PC-3 (cell line): ENCODE results near the gene ZNF106. TPM values are rescaled to one million over a fixed set of nuclear protein-coding genes. Genes with fewer than 3 reads are reported as not detected.

Experiments used
- ATAC-seq: fragments of 200-7000 bp; cut with Tn5 transposase; 2 replicates; pipeline ENCODE4 v1.9.1; 2020; ENCODE audit warnings: mild to moderate bottlenecking, moderate library complexity
- BruUV-seq: library from RNA; stranded (reverse); fragments of 400-500 nt; replicated peaks from 2 replicates; lab custom pipeline; 2021; lab: Mats Ljungman, UMichigan
- CTCF ChIA-PET: fragments of 300-600 bp; sonication (Branson Sonifier 250); formaldehyde crosslinking; loops from one replicate; lab custom pipeline; 2022; ENCODE audit warnings: antibody characterized with exemption; lab: Charles Lee
- POLR2A ChIA-PET: fragments of 300-600 bp; sonication (Branson Sonifier 250); formaldehyde crosslinking; loops from one replicate; lab custom pipeline; 2022; ENCODE audit warnings: antibody characterized with exemption; ENCODE audit not compliant: unreplicated experiment; lab: Charles Lee
- DNase-seq: peaks from one replicate; pipeline ENCODE4 v3.0.0-alpha.2; 2015
- H2AFZ ChIP-seq: fragments of 300-600 bp; sonication (generic); 2 replicates; pipeline ENCODE4 v1.6.0; 2016; ENCODE audit warnings: antibody characterized with exemption, low read length
- H3F3A ChIP-seq: fragments of 300-600 bp; sonication (generic); one replicate; pipeline ENCODE4 v1.6.0; 2017; ENCODE audit warnings: antibody characterized with exemption, low read length, control low read depth, mild to moderate bottlenecking; ENCODE audit not compliant: unreplicated experiment
- H3K27ac ChIP-seq: fragments of 300-600 bp; sonication (generic); 2 replicates; pipeline ENCODE4 v1.5.1; 2016; ENCODE audit warnings: mild to moderate bottlenecking, low read length
- H3K27me3 ChIP-seq: fragments of 300-600 bp; sonication (generic); 2 replicates; pipeline ENCODE4 v1.6.1; 2016; ENCODE audit warnings: low read length, mixed read lengths
- H3K36me3 ChIP-seq: fragments of 300-600 bp; sonication (generic); 2 replicates; pipeline ENCODE4 v1.6.1; 2016; ENCODE audit warnings: low read depth, mixed run types, low read length, mixed read lengths
- H3K4me1 ChIP-seq: fragments of 300-600 bp; sonication (generic); 2 replicates; pipeline ENCODE4 v1.5.1; 2016; ENCODE audit warnings: low read length; ENCODE audit not compliant: insufficient read depth
- H3K4me2 ChIP-seq: fragments of 300-600 bp; sonication (generic); 2 replicates; pipeline ENCODE4 v1.6.0; 2016; ENCODE audit warnings: low read length
- H3K4me3 ChIP-seq: fragments of 300-600 bp; sonication (generic); 2 replicates; pipeline ENCODE4 v1.5.1; 2016; ENCODE audit warnings: mild to moderate bottlenecking, low read length, mixed read lengths
- H3K79me2 ChIP-seq: fragments of 300-600 bp; sonication (generic); 2 replicates; pipeline ENCODE4 v1.6.1; 2017; ENCODE audit warnings: low read length, mixed read lengths
- H3K9ac ChIP-seq: fragments of 300-600 bp; sonication (generic); 2 replicates; pipeline ENCODE4 v1.6.0; 2016; ENCODE audit warnings: mild to moderate bottlenecking, low read length
- H3K9me2 ChIP-seq: fragments of 300-600 bp; sonication (generic); replicated peaks from 2 replicates; pipeline ENCODE4 v1.6.1; 2016; ENCODE audit warnings: mixed run types, low read length, mixed read lengths
- H3K9me3 ChIP-seq: fragments of 300-600 bp; sonication (generic); 2 replicates; pipeline ENCODE4 v1.6.1; 2016; ENCODE audit warnings: low read length, mixed read lengths
- H4K20me1 ChIP-seq: fragments of 300-600 bp; sonication (generic); 2 replicates; pipeline ENCODE4 v1.6.1; 2016; ENCODE audit warnings: low read length, mixed read lengths
- EZH2 ChIP-seq: fragments of 300-600 bp; sonication (generic); IDR thresholded peaks from one replicate; pipeline ENCODE4 v1.6.1; 2017; ENCODE audit warnings: antibody characterized with exemption, mild to moderate bottlenecking, low read length; ENCODE audit not compliant: unreplicated experiment
- EZH2phosphoT487 ChIP-seq: fragments of 300-600 bp; sonication (generic); IDR thresholded peaks from 2 replicates; pipeline ENCODE4 v1.6.1; 2018; ENCODE audit warnings: mild to moderate bottlenecking, antibody characterized with exemption, low read length, borderline replicate concordance
- intact Hi-C: fragments of 100-400 bp; cut with micrococcal nuclease; formaldehyde crosslinking; loops from 2 replicates; pipeline ENCODE4 v1.9.0; 2023
- total RNA-seq: library from RNA; depleted of rRNA; stranded (reverse); fragments of >200 nt; gene quantifications from 2 replicates; pipeline ENCODE4 v1.2.3, GENCODE V29; 2014
- TF ChIP-seq, protein P1 (sequence below): fragments of 300-600 bp; sonication (generic); conservative IDR thresholded peaks from 2 replicates; pipeline ENCODE4 v1.5.1; 2017; ENCODE audit warnings: antibody characterized with exemption, low read depth, mild to moderate bottlenecking, low read length

The ZNF106 gene
- total RNA-seq, 1 experiment from 2014 or later: 25.6 TPM

DNA sequence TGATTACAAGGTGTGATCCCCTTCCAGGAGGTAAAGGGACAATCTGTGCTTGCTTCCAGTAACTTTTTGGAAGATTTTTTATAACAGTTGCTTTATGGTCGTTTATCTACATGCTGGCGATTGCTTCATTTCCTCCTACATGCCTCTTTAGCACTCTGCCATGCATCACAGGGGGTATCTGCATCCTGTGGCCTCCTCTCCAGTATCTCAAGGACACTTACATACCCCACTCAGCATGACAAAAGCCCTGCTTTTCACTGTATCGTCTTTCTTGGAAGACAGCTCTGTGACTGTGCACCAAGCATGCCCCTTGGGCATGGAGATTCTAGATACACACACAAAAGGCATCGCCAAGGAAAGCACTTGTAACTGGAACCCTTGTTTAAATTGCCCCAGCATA is 106.3 kb downstream of the ZNF106 start:
- ATAC-seq: no peak
- Histone ChIP-seq H3K4me3 (no peak overlapping the region), H3K9me2 (no peaks in the 10 kb centered on the region), H3K4me1 (no peaks in the 10 kb centered on the region), H3K27ac (no peak overlapping the region), H3F3A (no peaks in the 10 kb centered on the region), H4K20me1 (no peaks in the 10 kb centered on the region), H3K9ac (no peak overlapping the region), H3K9me3 (no peaks in the 10 kb centered on the region), H3K27me3 (no peaks in the 10 kb centered on the region), H2AFZ (no peak overlapping the region), H3K4me2 (no peak overlapping the region), H3K79me2 (no peaks in the 10 kb centered on the region), H3K36me3 (no peaks in the 10 kb centered on the region)
- BruUV-seq: no TSS peak
- intact Hi-C loops: no loop called here
- no peak for DNase-seq
- ChIA-PET POLR2A (no interaction called here), CTCF (interaction anchor here (0.5 to 0.6 kb wide), 2 partner anchors 10 to 14 kb away, joined by 4 to 13 read pairs; no protein-coding TSS in a partner anchor)
- TF ChIP-seq EZH2 (no peak), EZH2phosphoT487 (no peak)
- TF ChIP-seq, protein P1, sequence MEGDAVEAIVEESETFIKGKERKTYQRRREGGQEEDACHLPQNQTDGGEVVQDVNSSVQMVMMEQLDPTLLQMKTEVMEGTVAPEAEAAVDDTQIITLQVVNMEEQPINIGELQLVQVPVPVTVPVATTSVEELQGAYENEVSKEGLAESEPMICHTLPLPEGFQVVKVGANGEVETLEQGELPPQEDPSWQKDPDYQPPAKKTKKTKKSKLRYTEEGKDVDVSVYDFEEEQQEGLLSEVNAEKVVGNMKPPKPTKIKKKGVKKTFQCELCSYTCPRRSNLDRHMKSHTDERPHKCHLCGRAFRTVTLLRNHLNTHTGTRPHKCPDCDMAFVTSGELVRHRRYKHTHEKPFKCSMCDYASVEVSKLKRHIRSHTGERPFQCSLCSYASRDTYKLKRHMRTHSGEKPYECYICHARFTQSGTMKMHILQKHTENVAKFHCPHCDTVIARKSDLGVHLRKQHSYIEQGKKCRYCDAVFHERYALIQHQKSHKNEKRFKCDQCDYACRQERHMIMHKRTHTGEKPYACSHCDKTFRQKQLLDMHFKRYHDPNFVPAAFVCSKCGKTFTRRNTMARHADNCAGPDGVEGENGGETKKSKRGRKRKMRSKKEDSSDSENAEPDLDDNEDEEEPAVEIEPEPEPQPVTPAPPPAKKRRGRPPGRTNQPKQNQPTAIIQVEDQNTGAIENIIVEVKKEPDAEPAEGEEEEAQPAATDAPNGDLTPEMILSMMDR: no peak

DNA sequence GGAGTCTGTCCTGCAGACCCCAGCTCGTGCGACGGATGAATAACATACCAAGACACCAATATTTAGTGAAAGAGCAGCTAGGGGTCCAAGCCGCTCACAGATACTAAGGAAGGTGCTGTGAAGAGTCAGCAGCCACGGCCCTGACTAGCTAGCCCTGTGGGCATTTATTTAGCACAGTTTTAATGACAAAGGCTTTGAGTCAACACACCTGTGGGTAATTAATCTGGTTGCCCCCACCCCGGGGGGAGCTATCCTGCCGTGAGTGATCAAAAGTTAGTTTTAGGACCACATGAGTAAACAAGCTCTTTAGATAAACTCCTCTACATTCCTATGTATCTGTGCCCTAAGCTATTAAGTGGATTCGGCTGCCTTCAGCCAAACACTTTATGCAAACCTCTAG is 112.9 kb downstream of the ZNF106 start:
- Histone ChIP-seq H3K79me2 (no peaks in the 10 kb centered on the region), H3K27me3 (no peaks in the 10 kb centered on the region), H4K20me1 (no peaks in the 10 kb centered on the region), H2AFZ (no peak overlapping the region), H3K27ac (no peak overlapping the region), H3K9ac (no peak overlapping the region), H3K4me2 (no peak overlapping the region), H3K36me3 (no peaks in the 10 kb centered on the region), H3K9me3 (no peaks in the 10 kb centered on the region), H3K9me2 (no peaks in the 10 kb centered on the region), H3K4me3 (no peak overlapping the region), H3F3A (no peaks in the 10 kb centered on the region), H3K4me1 (no peaks in the 10 kb centered on the region)
- intact Hi-C loops: no loop called here
- CTCF ChIA-PET: no interaction called here
- no peak for ATAC-seq
- no peak for TF ChIP-seq EZH2phosphoT487
- no peak for TF ChIP-seq EZH2
- TF ChIP-seq, protein P1: no peak
- POLR2A ChIA-PET: interaction anchor here (0.6 kb wide), 1 partner anchor 60 kb away, joined by 5 read pairs; no protein-coding TSS in a partner anchor
- DNase-seq: no peak
- BruUV-seq: no TSS peak

DNA sequence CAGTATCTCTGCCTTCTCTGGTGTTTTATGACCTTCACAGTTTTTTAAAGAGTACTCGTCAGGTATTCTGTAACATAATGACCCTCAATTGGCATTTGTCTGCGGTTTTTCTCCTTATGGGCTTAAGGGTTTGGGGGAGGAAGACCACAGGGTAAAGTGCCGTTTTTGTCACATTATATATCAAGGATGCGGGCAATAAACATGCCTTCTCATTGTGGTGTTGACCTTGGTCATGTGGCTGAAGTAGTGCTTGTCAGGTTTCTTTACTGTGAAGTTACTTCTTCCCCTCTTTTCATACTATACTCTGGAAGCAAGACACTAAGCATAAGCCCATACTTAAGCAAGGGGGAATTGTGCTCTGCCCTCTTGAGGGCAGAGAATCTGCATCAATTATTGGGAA is 115.0 kb downstream of the ZNF106 start:
- BruUV-seq: no TSS peak
- Histone ChIP-seq H3K27me3 (no peaks in the 10 kb centered on the region), H3K4me3 (no peak overlapping the region), H3K36me3 (no peaks in the 10 kb centered on the region), H3K9me2 (no peaks in the 10 kb centered on the region), H3K9me3 (no peaks in the 10 kb centered on the region), H4K20me1 (no peaks in the 10 kb centered on the region), H3K4me1 (0 out of 2 replicates have a peak, but pooled peaks cover 4% of the 10 kb centered on the region), H3K79me2 (no peaks in the 10 kb centered on the region), H3K27ac (no peak overlapping the region), H3F3A (no peaks in the 10 kb centered on the region), H3K4me2 (no peak overlapping the region), H3K9ac (no peak overlapping the region), H2AFZ (no peak overlapping the region)
- intact Hi-C loops: no loop called here
- ChIA-PET CTCF (no interaction called here), POLR2A (no interaction called here)
- TF ChIP-seq, protein P1: no peak
- no peak for TF ChIP-seq EZH2phosphoT487
- no peak for TF ChIP-seq EZH2
- ATAC-seq: no peak
- DNase-seq: no peak
